Caki2 (cell line): ENCODE measurements around the gene PNP. TPM values are rescaled to one million over a fixed set of nuclear protein-coding genes. Genes with fewer than 3 reads are reported as not detected.
"Not testable (repeated sequence)": the region's sequence is repeated elsewhere in the genome, so short reads cannot be mapped to it uniquely, and the experiment has no call there.

Source experiments
- DNase-seq: peaks from one replicate; pipeline ENCODE4 v3.0.0-alpha.2; 2015; ENCODE audit warnings: low read depth
- in situ Hi-C: cut with HindIII; loops from 2 replicates; pipeline ENCODE4 v1.10.0; 2016; ENCODE audit warnings: low sequenced_read_pairs, low pct_unique_long_range_greater_than_20kb, mixed read lengths
- total RNA-seq: library from RNA; depleted of rRNA; stranded (reverse); fragments of >200 nt; shearing (Covaris generic); gene quantifications from 2 replicates; pipeline ENCODE4 v1.2.3, GENCODE V29; 2014; ENCODE audit warnings: low replicate concordance

Gene PNP
- total RNA-seq, 1 experiment from 2014 or later, result 79.3 TPM

DNA sequence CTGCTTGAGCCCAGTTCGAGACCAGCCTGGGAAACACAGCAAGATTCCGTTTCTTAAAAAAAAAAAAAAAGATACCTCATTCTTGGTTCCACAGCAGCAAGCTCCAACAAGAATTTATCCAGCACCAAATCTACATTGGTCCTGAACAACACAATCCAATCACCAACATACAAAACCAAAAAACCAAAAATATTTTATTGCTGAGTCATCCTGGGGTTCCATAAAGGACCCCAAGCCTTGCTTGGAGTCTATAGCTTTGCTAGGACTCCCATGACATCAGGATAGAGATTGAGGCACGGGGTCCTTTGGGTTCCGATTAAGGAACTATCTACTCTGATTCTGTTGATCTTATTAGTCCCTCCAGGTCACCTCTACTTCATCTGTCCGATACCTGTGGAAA is 22.3 kb upstream of the PNP start:
- DNase-seq, result no peak
- in situ Hi-C loops, result no loop called here

GRCh38 chr14:20452831-20453230 is 16.4 kb upstream of the PNP start:
- in situ Hi-C loops, DNase-seq: not testable (repeated sequence)

GRCh38 chr14:20454516-20455354 is 14.5 kb upstream of the PNP start, which contains the start of the genes APEX1 and OSGEP:
TSS of gene APEX1 (plus strand) at chr14:20455226. CDS start at chr14:20455646, 420 bp downstream.
TSS of gene OSGEP (minus strand) at chr14:20454812. CDS start at chr14:20454683, 129 bp downstream.
- in situ Hi-C loops, result no loop called here
- DNase-seq, result peak; percentile 96

GRCh38 chr14:20455355-20456300 is 13.6 kb upstream of the PNP start:
- no peak for DNase-seq
- in situ Hi-C loops, result no loop called here

DNA sequence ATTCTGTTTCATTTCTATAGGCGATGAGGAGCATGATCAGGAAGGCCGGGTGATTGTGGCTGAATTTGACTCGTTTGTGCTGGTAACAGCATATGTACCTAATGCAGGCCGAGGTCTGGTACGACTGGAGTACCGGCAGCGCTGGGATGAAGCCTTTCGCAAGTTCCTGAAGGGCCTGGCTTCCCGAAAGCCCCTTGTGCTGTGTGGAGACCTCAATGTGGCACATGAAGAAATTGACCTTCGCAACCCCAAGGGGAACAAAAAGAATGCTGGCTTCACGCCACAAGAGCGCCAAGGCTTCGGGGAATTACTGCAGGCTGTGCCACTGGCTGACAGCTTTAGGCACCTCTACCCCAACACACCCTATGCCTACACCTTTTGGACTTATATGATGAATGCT is 12.2 kb upstream of the PNP start:
- DNase-seq, result no peak
- in situ Hi-C loops, result no loop called here

DNA sequence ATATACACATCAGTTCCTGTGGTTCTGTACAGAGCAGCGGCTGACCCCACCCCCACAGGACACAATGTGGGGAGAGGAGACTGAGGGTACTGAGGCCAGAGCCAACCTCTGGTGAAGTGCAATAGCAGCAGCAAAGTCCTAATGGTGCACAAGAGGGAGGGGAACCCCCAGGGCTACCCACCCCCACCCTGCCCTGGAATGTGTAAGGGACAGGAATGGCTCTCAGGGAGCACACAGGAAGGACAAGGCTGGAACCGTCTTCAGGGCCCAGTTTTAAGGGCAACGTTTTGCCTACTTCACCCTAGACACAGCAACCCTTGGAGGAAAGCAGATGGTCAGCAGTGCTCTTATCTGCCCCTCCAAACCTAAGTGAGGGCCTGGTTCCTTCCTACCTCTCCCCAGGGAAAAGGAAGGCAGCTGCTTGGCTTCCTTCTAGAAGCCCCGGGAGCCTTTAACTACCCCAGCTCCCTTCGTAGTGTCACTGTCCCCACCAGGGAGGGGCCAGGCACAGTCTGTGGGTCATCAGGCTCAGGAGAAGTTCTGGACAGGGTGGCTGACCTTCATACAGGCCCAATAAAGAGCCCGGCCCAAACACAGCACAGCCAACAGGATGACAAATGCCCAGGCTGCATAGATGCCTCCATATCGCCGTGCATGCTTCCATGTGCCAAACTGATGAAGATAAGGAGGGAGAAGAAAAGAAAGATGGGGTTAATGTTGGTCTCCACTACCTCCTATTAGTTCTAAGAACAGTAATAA is 11.0 kb upstream of the PNP start:
- in situ Hi-C loops, result no loop called here
- no peak for DNase-seq

GRCh38 chr14:20460458-20461224 is 8.6 kb upstream of the PNP start:
- in situ Hi-C loops, result no loop called here
- no peak for DNase-seq

DNA sequence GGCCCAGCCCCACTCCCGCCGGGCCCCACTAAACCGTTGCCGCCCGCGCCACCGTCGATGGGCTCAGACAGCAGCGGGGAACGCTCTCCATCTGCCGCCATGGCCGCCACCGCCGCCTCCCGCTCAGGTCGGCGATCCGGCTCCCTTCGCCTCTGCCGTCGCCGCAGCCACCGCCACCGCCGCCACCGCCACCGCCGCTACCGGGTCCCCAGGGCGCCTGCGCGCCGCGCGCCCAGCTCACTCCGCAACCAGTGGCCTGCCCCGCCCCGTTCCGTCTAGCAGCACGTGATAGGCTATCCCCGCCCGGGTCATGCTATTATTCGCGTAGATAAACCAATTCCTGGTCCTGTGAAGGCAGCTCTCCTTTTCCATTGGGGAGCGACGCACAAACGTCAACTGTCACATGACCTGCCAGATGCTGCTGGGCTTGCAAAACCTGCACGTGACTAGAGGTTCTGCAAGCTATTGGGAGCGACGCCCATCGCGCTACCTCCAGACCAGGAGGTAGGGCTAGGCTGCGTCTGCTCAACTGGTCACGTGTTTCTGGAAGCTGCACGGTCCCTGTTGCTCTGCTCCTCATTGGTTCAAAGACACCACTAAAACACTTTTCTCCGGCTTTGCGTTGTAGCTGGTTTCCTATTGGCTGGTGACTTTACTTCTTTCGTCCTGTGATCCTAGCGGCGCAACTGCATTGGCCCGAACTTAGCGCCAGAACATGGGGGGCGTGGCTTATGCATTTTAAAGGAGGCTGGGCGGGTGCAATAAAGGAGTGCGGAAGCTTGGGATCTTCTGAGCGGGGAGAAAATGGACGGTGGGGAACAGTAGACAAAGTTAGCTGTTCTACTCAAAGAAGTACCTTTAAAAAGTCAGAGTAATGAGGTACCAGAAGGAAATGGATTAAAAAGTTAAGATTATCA is 7.7 kb upstream of the PNP start, which contains the start of gene PIP4P1:
TSS of gene PIP4P1 (minus strand) at position 210 of the 917 bp plus-strand sequence. CDS start at position 101, 109 bp downstream.
- peak; percentile 99 for DNase-seq
- in situ Hi-C loops, result no loop called here

- in situ Hi-C loops, result no loop called here
- DNase-seq, result no peak
Measured at GRCh38 chr14:20468764-20469241, 403 bp upstream of the PNP start.

DNA sequence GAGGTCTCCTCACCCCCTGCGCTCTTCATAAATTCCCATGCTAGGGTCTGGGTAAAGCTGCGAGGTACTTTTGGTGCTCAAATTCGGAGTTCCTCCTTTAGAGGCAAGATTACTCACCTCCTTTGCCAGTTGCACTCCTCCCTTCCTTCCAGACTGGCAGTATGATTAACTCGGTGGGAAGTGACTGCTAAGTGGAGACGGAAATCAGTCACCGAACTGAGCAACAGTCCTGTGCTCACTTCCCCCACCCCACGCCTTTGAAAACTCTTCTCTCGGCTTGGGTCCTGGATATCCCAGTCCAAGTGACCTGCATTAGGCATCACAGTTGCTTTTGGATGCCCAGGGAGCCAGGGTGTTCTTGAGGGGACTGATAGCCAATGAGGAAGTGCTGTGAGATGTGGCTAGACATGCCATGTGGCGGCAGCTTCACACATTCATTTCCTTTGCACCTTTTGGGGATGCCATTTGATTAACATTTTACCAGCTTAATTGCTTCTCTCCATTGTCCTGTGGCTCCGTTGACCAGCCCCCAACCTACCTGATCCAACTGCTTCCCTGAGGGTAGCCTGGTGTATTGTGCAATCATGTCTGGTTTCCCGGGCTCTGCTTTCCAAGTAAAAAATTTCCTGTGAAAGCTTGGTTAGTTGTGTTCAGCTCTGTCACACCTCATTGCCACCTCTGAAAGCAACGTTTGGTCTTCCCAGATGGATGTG is 840 bp downstream of the PNP start:
- in situ Hi-C loops, result no loop called here
- peak; percentile 69 for DNase-seq

- no peak for DNase-seq
Measured at GRCh38 chr14:20470603-20470901, 1.3 kb downstream of the PNP start.

DNA sequence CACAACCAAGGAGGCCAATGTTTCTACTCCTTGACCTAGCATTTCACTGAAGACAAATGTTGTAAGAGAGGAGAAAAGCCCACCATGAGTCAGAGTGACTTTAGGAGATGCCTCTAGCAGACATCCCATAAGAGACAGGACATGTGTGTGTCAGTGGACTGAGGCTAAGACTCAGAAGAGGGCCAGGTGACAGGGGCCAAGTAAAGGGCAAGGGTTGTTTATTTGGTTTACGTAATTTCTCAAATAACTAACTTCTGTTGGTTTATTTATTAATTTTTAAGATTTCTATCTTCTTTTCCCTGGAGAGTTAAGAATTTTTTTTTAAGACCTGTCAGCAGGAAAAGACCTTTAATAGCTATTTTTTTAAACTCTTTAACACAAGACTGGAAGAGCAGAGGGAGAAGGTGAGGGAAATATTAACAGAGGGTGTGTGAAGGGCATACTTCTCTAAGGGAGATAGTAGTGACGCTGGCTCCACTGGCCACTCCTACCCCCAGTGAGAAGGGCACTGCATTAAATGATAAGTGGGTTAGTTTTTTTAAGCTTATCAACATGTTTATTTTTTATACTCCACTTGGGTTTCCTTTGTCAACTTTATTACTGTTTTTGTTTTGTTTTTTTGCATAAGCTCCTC is 3.4 kb downstream of the PNP start:
- peak; percentile 54 for DNase-seq
- in situ Hi-C loops, result no loop called here

More at GRCh38 chr14:20470603-20470901, 1.3 kb downstream of the PNP start:
- in situ Hi-C loops, result no loop called here

DNA sequence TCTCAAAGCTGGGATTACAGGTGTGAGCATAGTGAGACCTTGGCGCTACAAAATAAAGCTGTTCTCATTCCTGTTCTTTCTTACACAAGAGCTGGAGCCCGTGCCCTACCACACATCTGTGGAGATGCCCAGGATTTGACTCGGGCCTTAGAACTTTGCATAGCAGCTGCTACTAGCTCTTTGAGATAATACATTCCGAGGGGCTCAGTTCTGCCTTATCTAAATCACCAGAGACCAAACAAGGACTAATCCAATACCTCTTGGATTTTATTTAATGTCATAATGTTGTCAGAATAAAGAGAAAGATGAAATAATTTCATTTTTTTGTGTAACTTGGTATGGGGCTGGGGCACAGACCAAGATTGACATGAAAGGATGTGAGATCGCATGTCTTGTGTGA is 7.6 kb downstream of the PNP start:
- in situ Hi-C loops, result no loop called here
- no peak for DNase-seq

- no peak for DNase-seq
- in situ Hi-C loops, result no loop called here
Measured at GRCh38 chr14:20477211-20477876, 8.1 kb downstream of the PNP start.

GRCh38 chr14:20478894-20479293 is 9.7 kb downstream of the PNP start:
- in situ Hi-C loops, result no loop called here
- no peak for DNase-seq
